ENCODE data around the gene MRGPRE. TPM values are rescaled to one million over a fixed set of nuclear protein-coding genes. Genes with fewer than 3 reads are reported as not detected.

MRGPRE gene
- total and polyA plus RNA-seq, 2 donors (not counting 1 experiment from before 2014, with no cell fraction given), result not detected

GRCh38 chr11:3219281-3219892, 12.8 kb downstream of the MRGPRE start:
- no peak for TF ChIP-seq EZH2 (IDR thresholded peaks at IDR 0.05; ENCODE audit: borderline replicate concordance, insufficient read depth, low read depth, low read length, poor library complexity, severe bottlenecking)
- no peaks in the 10 kb centered on the region for H3K4me1 Mint-ChIP-seq
- Histone ChIP-seq H3K9ac (ENCODE audit: low read length) (no peak overlapping the region), H3K4me2 (replicated peaks; ENCODE audit: low read depth, low read length, poor library complexity, severe bottlenecking) (no peak overlapping the region), H3K27ac (ENCODE audit: low read length in 2 of 2) (no peak overlapping the region), H2AFZ (ENCODE audit: insufficient read depth, low read depth, low read length, poor library complexity, severe bottlenecking) (no peak overlapping the region), H3K27me3 (replicated peaks in 1 of 4; ENCODE audit: control extremely low read depth in 1 of 4, control insufficient read depth in 3 of 4, insufficient read depth in 4 of 4, low read length in 3 of 4) (peaks cover 0 to 8% (median 0%) of the 10 kb centered on the region in 4 experiments), H3K4me3 (ENCODE audit: control extremely low read depth in 1 of 5, extremely low read depth in 1 of 5, insufficient read depth in 1 of 5, low read depth in 2 of 5, low read length in 4 of 5) (no peak overlapping the region), H4K20me1 (ENCODE audit: control insufficient read depth, insufficient read depth, low read length, poor library complexity, severe bottlenecking) (no peaks in the 10 kb centered on the region), H3K79me2 (ENCODE audit: control insufficient read depth, insufficient read depth, low read length) (no peaks in the 10 kb centered on the region), H3K4me1 (ENCODE audit: control insufficient read depth in 2 of 2, insufficient read depth in 2 of 2, low read length in 2 of 2) (no peaks in the 10 kb centered on the region), H3K36me3 (replicated peaks in 1 of 2; ENCODE audit: control extremely low read depth in 1 of 2, control insufficient read depth in 1 of 2, extremely low read depth in 1 of 2, insufficient read depth in 2 of 2, low read length in 1 of 2) (no peaks in the 10 kb centered on the region), H3K9me3 (ENCODE audit: control extremely low read depth in 1 of 3, control insufficient read depth in 2 of 3, insufficient read depth in 1 of 3, low read length in 2 of 3) (no peaks in the 10 kb centered on the region)
- ATAC-seq (ENCODE audit: low read depth) (no peak), DNase-seq (no peak)
- no peak overlapping the region for H3K4me3 Mint-ChIP-seq
- intact Hi-C loops (cut with micrococcal nuclease), result no loop called here
- H3K27me3 Mint-ChIP-seq, result peaks cover 14% of the 10 kb centered on the region
- CTCF ChIA-PET, result no interaction called here
- POLR2A ChIA-PET, result no interaction called here
- H3K9me3 Mint-ChIP-seq (ENCODE audit: insufficient read depth), result no peaks in the 10 kb centered on the region
- WGBS (ENCODE audit: insufficient coverage), result 79% methylated on average over 8 of the region's 14 CpGs
- H3K27ac Mint-ChIP-seq, result no peak overlapping the region

GRCh38 chr11:3218483-3219280, 13.5 kb downstream of the MRGPRE start, which contains the start of gene MRGPRG:
Gene MRGPRG (minus strand): TSS chr11:3218813. CDS start chr11:3218813, 0 bp downstream.
- ChIA-PET POLR2A (no interaction called here), CTCF (no interaction called here)
- H3K9me3 Mint-ChIP-seq (ENCODE audit: insufficient read depth), result no peaks in the 10 kb centered on the region
- Histone ChIP-seq H4K20me1 (ENCODE audit: control insufficient read depth, insufficient read depth, low read length, poor library complexity, severe bottlenecking) (no peaks in the 10 kb centered on the region), H3K9ac (ENCODE audit: low read length) (no peak within 1 kb of the TSS), H3K79me2 (ENCODE audit: control insufficient read depth, insufficient read depth, low read length) (no peaks in the 10 kb centered on the region), H3K9me3 (ENCODE audit: control extremely low read depth in 1 of 3, control insufficient read depth in 2 of 3, insufficient read depth in 1 of 3, low read length in 2 of 3) (no peaks in the 10 kb centered on the region), H3K27me3 (replicated peaks in 1 of 4; ENCODE audit: control extremely low read depth in 1 of 4, control insufficient read depth in 3 of 4, insufficient read depth in 4 of 4, low read length in 3 of 4) (peaks cover 0 to 8% (median 0%) of the 10 kb centered on the region in 4 experiments), H3K4me3 (ENCODE audit: control extremely low read depth in 1 of 5, extremely low read depth in 1 of 5, insufficient read depth in 1 of 5, low read depth in 2 of 5, low read length in 4 of 5) (no peak within 1 kb of the TSS), H3K4me2 (replicated peaks; ENCODE audit: low read depth, low read length, poor library complexity, severe bottlenecking) (no peak within 1 kb of the TSS), H2AFZ (ENCODE audit: insufficient read depth, low read depth, low read length, poor library complexity, severe bottlenecking) (no peak within 1 kb of the TSS), H3K4me1 (ENCODE audit: control insufficient read depth in 2 of 2, insufficient read depth in 2 of 2, low read length in 2 of 2) (no peaks in the 10 kb centered on the region), H3K36me3 (replicated peaks in 1 of 2; ENCODE audit: control extremely low read depth in 1 of 2, control insufficient read depth in 1 of 2, extremely low read depth in 1 of 2, insufficient read depth in 2 of 2, low read length in 1 of 2) (no peaks in the 10 kb centered on the region), H3K27ac (ENCODE audit: low read length in 2 of 2) (no peak within 1 kb of the TSS)
- H3K27me3 Mint-ChIP-seq, result peaks cover 20% of the 10 kb centered on the region
- ATAC-seq (ENCODE audit: low read depth) (no peak), DNase-seq (no peak)
- H3K4me3 Mint-ChIP-seq, result no peak within 1 kb of the TSS
- 76% methylated on average over 34 of the region's 35 CpGs for WGBS (ENCODE audit: insufficient coverage)
- H3K27ac Mint-ChIP-seq, result no peak within 1 kb of the TSS
- no peaks in the 10 kb centered on the region for H3K4me1 Mint-ChIP-seq
- intact Hi-C loops (cut with micrococcal nuclease), result no loop called here
- TF ChIP-seq EZH2 (IDR thresholded peaks at IDR 0.05; ENCODE audit: borderline replicate concordance, insufficient read depth, low read depth, low read length, poor library complexity, severe bottlenecking) (no peak), CTCF (IDR thresholded peaks at IDR 0.05) (no peak)

Data from B cell (primary cell).